SK-N-SH (cell line): ENCODE measurements around the gene PDZRN4. TPM values are rescaled to one million over a fixed set of nuclear protein-coding genes. Genes with fewer than 3 reads are reported as not detected.

Experiments used
- CTCF ChIA-PET: fragments of 300-600, 350-600 bp; formaldehyde crosslinking; extraction: SDS; loops from one replicate; lab custom pipeline; 2021; lab: Yijun Ruan, JAX
- POLR2A ChIA-PET: fragments of 350-600 bp; sonication (Branson Sonifier 250); formaldehyde crosslinking; extraction: SDS; loops from one replicate; lab custom pipeline; 2020; ENCODE audit warnings: antibody characterized with exemption, inconsistent platforms; lab: Yijun Ruan, JAX
- DNase-seq: peaks from one replicate; pipeline ENCODE4 v3.0.0; 2012
- H2AFZ ChIP-seq: fragments of 200-600 bp; sonication (generic); 2 replicates; pipeline ENCODE4 v1.8.1; 2016; ENCODE audit warnings: antibody characterized with exemption, mild to moderate bottlenecking, low read depth
- H3F3A ChIP-seq: fragments of 200-600 bp; sonication (generic); replicated peaks from 2 replicates; pipeline ENCODE3; 2016; ENCODE audit warnings: antibody characterized with exemption, mild to moderate bottlenecking; ENCODE audit not compliant: insufficient read depth
- H3K27ac ChIP-seq, 2 experiments: fragments of 200-500 bp in 1 of 2; fragments of 200-600 bp in 1 of 2; sonication (Bioruptor generic) in 1 of 2; sonication (generic), shearing (Covaris generic) in 1 of 2; 2 replicates each; pipeline versions ENCODE4 v1.5.1 to v1.6.1; 2014 to 2016; ENCODE audit warnings: low read depth in 2 of 2, inconsistent platforms in 1 of 2, low read length in 1 of 2, mild to moderate bottlenecking in 1 of 2, mixed read lengths in 1 of 2
- H3K27me3 ChIP-seq: fragments of 200-600 bp; sonication (generic), shearing (Covaris generic); 2 replicates; pipeline ENCODE4 v1.6.1; 2016; ENCODE audit warnings: mixed run types; ENCODE audit not compliant: insufficient read depth
- H3K36me3 ChIP-seq, 2 experiments: fragments of 200-500 bp in 1 of 2; fragments of 200-600 bp in 1 of 2; sonication (Bioruptor generic) in 1 of 2; sonication (generic) in 1 of 2; replicated peaks in 1 of 2; 2 replicates each; pipeline versions ENCODE3 to v1.5.1; 2014 to 2016; ENCODE audit warnings: low read length in 1 of 2, mild to moderate bottlenecking in 1 of 2; ENCODE audit not compliant: insufficient read depth in 2 of 2, control insufficient read depth in 1 of 2
- H3K4me1 ChIP-seq, 2 experiments: fragments of 200-500 bp in 1 of 2; fragments of 200-600 bp in 1 of 2; sonication (Bioruptor generic) in 1 of 2; sonication (generic), shearing (Covaris generic) in 1 of 2; 2 replicates each; pipeline versions ENCODE4 v1.5.1 to v1.6.1; 2014 to 2016; ENCODE audit warnings: low read depth in 1 of 2, low read length in 1 of 2, mixed run types in 1 of 2; ENCODE audit not compliant: insufficient read depth in 2 of 2, control insufficient read depth in 1 of 2
- H3K4me2 ChIP-seq: fragments of 200-600 bp; sonication (generic), shearing (Covaris generic); 2 replicates; pipeline ENCODE4 v1.6.1; 2017; ENCODE audit warnings: mixed run types
- H3K4me3 ChIP-seq, 2 experiments: fragments of 200-500 bp in 1 of 2; fragments of 200-600 bp in 1 of 2; sonication (Bioruptor generic) in 1 of 2; sonication (generic), shearing (Covaris generic) in 1 of 2; 2 replicates each; pipeline versions ENCODE4 v1.5.1 to v1.8.1; 2014 to 2016; ENCODE audit warnings: low read depth in 2 of 2, inconsistent platforms in 1 of 2, low read length in 1 of 2, mild to moderate bottlenecking in 1 of 2, mixed read lengths in 1 of 2, moderate library complexity in 1 of 2
- H3K79me2 ChIP-seq: fragments of 200-600 bp; sonication (generic); 2 replicates; pipeline ENCODE4 v1.8.1; 2017; ENCODE audit warnings: mild to moderate bottlenecking; ENCODE audit not compliant: insufficient read depth
- H3K9ac ChIP-seq: fragments of 200-600 bp; sonication (generic); 2 replicates; pipeline ENCODE4 v1.6.1; 2017; ENCODE audit warnings: mixed run types
- H3K9me2 ChIP-seq: fragments of 200-600 bp; sonication (generic); 2 replicates; pipeline ENCODE4 v1.6.1; 2017; ENCODE audit warnings: mixed run types
- H3K9me3 ChIP-seq: fragments of 200-600 bp; sonication (generic); 2 replicates; pipeline ENCODE4 v1.6.1; 2017; ENCODE audit warnings: mixed run types, mild to moderate bottlenecking, moderate library complexity
- H4K20me1 ChIP-seq: fragments of 200-600 bp; sonication (generic); 2 replicates; pipeline ENCODE4 v1.6.1; 2017; ENCODE audit warnings: mild to moderate bottlenecking, mixed run types; ENCODE audit not compliant: insufficient read depth
- EP300 ChIP-seq, 2 experiments: IDR thresholded peaks; 2 replicates each; pipeline versions ENCODE4 v1.4.0 to v1.6.1; 2012; ENCODE audit warnings: borderline replicate concordance in 1 of 2, low read depth in 1 of 2, low read length in 1 of 2
- EZH2phosphoT487 ChIP-seq: fragments of 200-600 bp; sonication (generic); IDR thresholded peaks from 2 replicates; pipeline ENCODE4 v1.6.1; 2017; ENCODE audit warnings: low read depth, mixed run types, mild to moderate bottlenecking, antibody characterized with exemption, moderate library complexity, borderline replicate concordance
- FOXJ3 ChIP-seq: sonication (generic); formaldehyde crosslinking; IDR thresholded peaks from 2 replicates; pipeline ENCODE4 v1.5.1; 2020; ENCODE audit warnings: mild to moderate bottlenecking, missing genetic modification reagents
- FOXM1 ChIP-seq: IDR thresholded peaks from 2 replicates; pipeline ENCODE4 v1.4.0; 2012; ENCODE audit warnings: low read depth, mild to moderate bottlenecking
- GATA2 ChIP-seq: sonication (generic); formaldehyde crosslinking; IDR thresholded peaks from 2 replicates; pipeline ENCODE4 v1.5.0; 2020; ENCODE audit warnings: mild to moderate bottlenecking, missing genetic modification reagents
- JUND ChIP-seq: IDR thresholded peaks from 2 replicates; pipeline ENCODE4 v1.4.0; 2012
- NFIC ChIP-seq: IDR thresholded peaks from 2 replicates; pipeline ENCODE4 v1.4.0; 2012; ENCODE audit warnings: borderline replicate concordance
- RAD21 ChIP-seq: IDR thresholded peaks from 2 replicates; pipeline ENCODE4 v1.6.1; 2012; ENCODE audit warnings: mild to moderate bottlenecking, low read length
- RFX5 ChIP-seq: IDR thresholded peaks from 2 replicates; pipeline ENCODE4 v1.6.1; 2012; ENCODE audit warnings: mild to moderate bottlenecking, improper control_type of control experiment, low read length
- SIN3A ChIP-seq: IDR thresholded peaks from 2 replicates; pipeline ENCODE4 v1.6.1; 2012; ENCODE audit warnings: low read depth, mild to moderate bottlenecking, low read length, moderate library complexity, borderline replicate concordance
- SMC3 ChIP-seq: IDR thresholded peaks from 2 replicates; pipeline ENCODE4 v1.6.1; 2012; ENCODE audit warnings: low read depth, low read length, improper control_type of control experiment
- TAF1 ChIP-seq: IDR thresholded peaks from 2 replicates; pipeline ENCODE4 v1.6.1; 2012; ENCODE audit warnings: low read depth, mild to moderate bottlenecking, low read length, moderate library complexity, borderline replicate concordance
- WGBS: methylation state at CpG from one replicate; pipeline ENCODE4 v1.1.6; 2017; ENCODE audit warnings: low lambda C conversion rate; 5-methylcytosine and 5-hydroxymethylcytosine counted together
- polyA plus RNA-seq, 3 experiments: library from polyadenylated mRNA; depleted of rRNA; stranded (reverse); fragments of >200 nt; gene quantifications; 2 replicates each; pipeline ENCODE4 v1.2.3, GENCODE V29; 2012
- TF ChIP-seq, protein P1 (sequence below): IDR thresholded peaks from 2 replicates; pipeline ENCODE4 v1.6.1; 2012; ENCODE audit warnings: mild to moderate bottlenecking, low read depth, low read length, moderate library complexity
- TF ChIP-seq, protein P2 (sequence below): fragments of 150-350 bp; IDR thresholded peaks from 2 replicates; pipeline ENCODE4 v1.6.1; 2016; ENCODE audit warnings: mild to moderate bottlenecking, low read depth, low read length
- TF ChIP-seq, protein P3 (sequence below): IDR thresholded peaks from 2 replicates; pipeline ENCODE4 v1.4.0; 2012; ENCODE audit warnings: low read depth

PDZRN4 gene
- polyA plus RNA-seq, 1 of the 3 experiments (the other 2 are of a cell fraction), result 0.02 TPM

DNA sequence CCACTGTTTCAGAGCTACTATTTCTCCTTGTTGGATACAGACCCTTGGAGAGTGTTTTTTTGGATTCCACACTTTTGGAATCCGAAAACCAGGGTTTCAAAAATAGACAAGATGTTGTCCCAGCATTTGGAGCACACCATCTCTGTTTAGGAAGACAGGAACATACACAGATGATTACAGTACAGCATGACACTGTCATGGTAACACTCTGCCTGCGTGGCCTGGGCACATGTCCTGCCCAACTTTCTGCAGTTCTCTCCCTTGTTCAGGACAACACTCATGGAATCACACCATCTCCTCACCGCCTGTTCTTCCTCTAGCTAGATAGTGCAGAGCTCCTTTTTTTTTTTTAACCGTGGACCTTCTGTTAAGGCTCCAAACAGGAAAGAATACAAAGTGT lies 369.2 kb downstream of the PDZRN4 start:
- Histone ChIP-seq H3K27ac (no peak overlapping the region), H3K27me3 (no peaks in the 10 kb centered on the region), H3K4me1 (no peaks in the 10 kb centered on the region; a peak in 2 of 4 replicates), H3K9me3 (no peaks in the 10 kb centered on the region), H3K79me2 (no peaks in the 10 kb centered on the region), H3K9me2 (no peaks in the 10 kb centered on the region), H3K4me2 (no peak overlapping the region), H3K4me3 (no peak overlapping the region), H3F3A (no peaks in the 10 kb centered on the region), H2AFZ (no peak overlapping the region), H3K9ac (no peak overlapping the region), H4K20me1 (no peaks in the 10 kb centered on the region), H3K36me3 (no peaks in the 10 kb centered on the region)
- ChIA-PET CTCF (no interaction called here), POLR2A (no interaction called here)
- 76% methylated on average over 4 of the region's 4 CpGs for WGBS
- TF ChIP-seq SMC3 (no peak), NFIC (no peak), RFX5 (no peak), TAF1 (no peak), GATA2 (CRISPR knock-in tag) (no peak), FOXM1 (no peak), EZH2phosphoT487 (no peak), FOXJ3 (CRISPR knock-in tag) (no peak), SIN3A (no peak)
- TF ChIP-seq, protein P1, sequence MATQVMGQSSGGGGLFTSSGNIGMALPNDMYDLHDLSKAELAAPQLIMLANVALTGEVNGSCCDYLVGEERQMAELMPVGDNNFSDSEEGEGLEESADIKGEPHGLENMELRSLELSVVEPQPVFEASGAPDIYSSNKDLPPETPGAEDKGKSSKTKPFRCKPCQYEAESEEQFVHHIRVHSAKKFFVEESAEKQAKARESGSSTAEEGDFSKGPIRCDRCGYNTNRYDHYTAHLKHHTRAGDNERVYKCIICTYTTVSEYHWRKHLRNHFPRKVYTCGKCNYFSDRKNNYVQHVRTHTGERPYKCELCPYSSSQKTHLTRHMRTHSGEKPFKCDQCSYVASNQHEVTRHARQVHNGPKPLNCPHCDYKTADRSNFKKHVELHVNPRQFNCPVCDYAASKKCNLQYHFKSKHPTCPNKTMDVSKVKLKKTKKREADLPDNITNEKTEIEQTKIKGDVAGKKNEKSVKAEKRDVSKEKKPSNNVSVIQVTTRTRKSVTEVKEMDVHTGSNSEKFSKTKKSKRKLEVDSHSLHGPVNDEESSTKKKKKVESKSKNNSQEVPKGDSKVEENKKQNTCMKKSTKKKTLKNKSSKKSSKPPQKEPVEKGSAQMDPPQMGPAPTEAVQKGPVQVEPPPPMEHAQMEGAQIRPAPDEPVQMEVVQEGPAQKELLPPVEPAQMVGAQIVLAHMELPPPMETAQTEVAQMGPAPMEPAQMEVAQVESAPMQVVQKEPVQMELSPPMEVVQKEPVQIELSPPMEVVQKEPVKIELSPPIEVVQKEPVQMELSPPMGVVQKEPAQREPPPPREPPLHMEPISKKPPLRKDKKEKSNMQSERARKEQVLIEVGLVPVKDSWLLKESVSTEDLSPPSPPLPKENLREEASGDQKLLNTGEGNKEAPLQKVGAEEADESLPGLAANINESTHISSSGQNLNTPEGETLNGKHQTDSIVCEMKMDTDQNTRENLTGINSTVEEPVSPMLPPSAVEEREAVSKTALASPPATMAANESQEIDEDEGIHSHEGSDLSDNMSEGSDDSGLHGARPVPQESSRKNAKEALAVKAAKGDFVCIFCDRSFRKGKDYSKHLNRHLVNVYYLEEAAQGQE, result no peak
- TF ChIP-seq, protein P2, sequence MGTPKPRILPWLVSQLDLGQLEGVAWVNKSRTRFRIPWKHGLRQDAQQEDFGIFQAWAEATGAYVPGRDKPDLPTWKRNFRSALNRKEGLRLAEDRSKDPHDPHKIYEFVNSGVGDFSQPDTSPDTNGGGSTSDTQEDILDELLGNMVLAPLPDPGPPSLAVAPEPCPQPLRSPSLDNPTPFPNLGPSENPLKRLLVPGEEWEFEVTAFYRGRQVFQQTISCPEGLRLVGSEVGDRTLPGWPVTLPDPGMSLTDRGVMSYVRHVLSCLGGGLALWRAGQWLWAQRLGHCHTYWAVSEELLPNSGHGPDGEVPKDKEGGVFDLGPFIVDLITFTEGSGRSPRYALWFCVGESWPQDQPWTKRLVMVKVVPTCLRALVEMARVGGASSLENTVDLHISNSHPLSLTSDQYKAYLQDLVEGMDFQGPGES, result no peak
- TF ChIP-seq, protein P3, sequence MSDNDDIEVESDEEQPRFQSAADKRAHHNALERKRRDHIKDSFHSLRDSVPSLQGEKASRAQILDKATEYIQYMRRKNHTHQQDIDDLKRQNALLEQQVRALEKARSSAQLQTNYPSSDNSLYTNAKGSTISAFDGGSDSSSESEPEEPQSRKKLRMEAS, result no peak
- no peak for DNase-seq

DNA sequence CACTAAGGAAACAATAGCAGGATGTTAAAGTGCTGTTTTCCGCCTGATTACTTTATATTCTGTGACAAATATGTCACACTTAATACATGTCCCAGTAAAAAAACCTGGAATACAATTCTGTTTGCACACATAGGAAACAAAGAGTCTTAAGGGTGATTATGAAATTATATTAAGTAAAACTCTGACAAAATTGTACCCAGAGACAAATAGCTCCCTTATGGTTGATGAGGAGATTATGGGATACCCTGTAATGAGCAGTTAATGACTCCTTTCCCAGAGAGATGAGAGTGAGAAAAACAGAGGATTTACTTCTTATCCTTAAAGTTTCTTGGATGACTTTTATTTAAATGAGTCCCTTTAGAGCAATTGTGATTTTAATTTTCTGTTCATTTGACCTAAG lies 370.6 kb downstream of the PDZRN4 start:
- WGBS, result 95% methylated on average over 1 of the region's 1 CpG
- H3K27ac ChIP-seq, result no peak overlapping the region
- H3K4me2 ChIP-seq, result no peak overlapping the region
- H3K4me1 ChIP-seq, result no peaks in the 10 kb centered on the region
- no peaks in the 10 kb centered on the region for H3K79me2 ChIP-seq
- CTCF ChIA-PET, result interaction anchor here (0.6 kb wide), 1 partner anchor 1848 kb away, joined by 3 read pairs; no protein-coding TSS in a partner anchor
- H3F3A ChIP-seq, result no peaks in the 10 kb centered on the region
- H4K20me1 ChIP-seq, result no peaks in the 10 kb centered on the region
- no peak overlapping the region for H2AFZ ChIP-seq
- no peaks in the 10 kb centered on the region for H3K9me2 ChIP-seq
- POLR2A ChIA-PET, result no interaction called here
- no peaks in the 10 kb centered on the region for H3K9me3 ChIP-seq
- H3K36me3 ChIP-seq, result no peaks in the 10 kb centered on the region
- no peak overlapping the region for H3K4me3 ChIP-seq
- DNase-seq, result no peak
- H3K27me3 ChIP-seq, result no peaks in the 10 kb centered on the region
- H3K9ac ChIP-seq, result no peak overlapping the region
- TF ChIP-seq EP300 (IDR thresholded peaks at IDR 0.05; ENCODE audit: borderline replicate concordance in 1 of 2, low read depth in 1 of 2, low read length in 1 of 2) (no peak), JUND (no peak), SMC3 (no peak), RAD21 (no peak), SIN3A (no peak)
- TF ChIP-seq, protein P3, result no peak
- TF ChIP-seq, all 33 proteins: peak for 0
